Measurements from ENCODE around the gene CAMP.
"Not testable (repeated sequence)": the region's sequence is repeated elsewhere in the genome, so short reads cannot be mapped to it uniquely, and the experiment has no call there.

CAMP gene

GRCh38 chr3:48245136-48245535 lies 21.8 kb downstream of the CAMP start:
- Histone ChIP-seq H2AFZ (ENCODE audit: low read depth, low read length) (no peak overlapping the region), H3K4me3 (ENCODE audit: low read length) (no peak overlapping the region), H3K4me1 (ENCODE audit: insufficient read depth, low read length) (peaks cover 6% of the 10 kb centered on the region), H3K9me3 (ENCODE audit: low read length) (no peaks in the 10 kb centered on the region), H3K27me3 (ENCODE audit: insufficient read depth, low read length) (no peaks in the 10 kb centered on the region), H3K36me3 (ENCODE audit: insufficient read depth, low read length) (peaks cover 20% of the 10 kb centered on the region)

GRCh38 chr3:48247401-48247811 lies 24.1 kb downstream of the CAMP start:
- Histone ChIP-seq H3K9me3 (ENCODE audit: low read length) (no peaks in the 10 kb centered on the region), H3K4me1 (ENCODE audit: insufficient read depth, low read length) (no peaks in the 10 kb centered on the region), H3K27me3 (ENCODE audit: insufficient read depth, low read length) (no peaks in the 10 kb centered on the region), H2AFZ (ENCODE audit: low read depth, low read length) (no peak overlapping the region), H3K36me3 (ENCODE audit: insufficient read depth, low read length) (peaks cover 25% of the 10 kb centered on the region), H3K4me3 (ENCODE audit: low read length) (no peak overlapping the region)

GRCh38 chr3:48248095-48248850 lies 25.0 kb downstream of the CAMP start:
- no peaks in the 10 kb centered on the region for H3K4me1 ChIP-seq (ENCODE audit: insufficient read depth, low read length)
- no peak overlapping the region for H3K4me3 ChIP-seq (ENCODE audit: low read length)
- peaks cover 27% of the 10 kb centered on the region for H3K36me3 ChIP-seq (ENCODE audit: insufficient read depth, low read length)
- no peaks in the 10 kb centered on the region for H3K27me3 ChIP-seq (ENCODE audit: insufficient read depth, low read length)
- no peaks in the 10 kb centered on the region for H3K9me3 ChIP-seq (ENCODE audit: low read length)
- H2AFZ ChIP-seq (ENCODE audit: low read depth, low read length), result no peak overlapping the region

- H3K9me3 ChIP-seq (ENCODE audit: low read length), result peaks cover 5% of the 10 kb centered on the region
- H3K4me1 ChIP-seq (ENCODE audit: insufficient read depth, low read length), result no peaks in the 10 kb centered on the region
- H2AFZ ChIP-seq (ENCODE audit: low read depth, low read length), result no peak overlapping the region
- no peak overlapping the region for H3K4me3 ChIP-seq (ENCODE audit: low read length)
- no peaks in the 10 kb centered on the region for H3K27me3 ChIP-seq (ENCODE audit: insufficient read depth, low read length)
- peaks cover 29% of the 10 kb centered on the region for H3K36me3 ChIP-seq (ENCODE audit: insufficient read depth, low read length)
These were observed 33.3 kb downstream of the CAMP start for GRCh38 chr3:48256557-48256956.

GRCh38 chr3:48258530-48258929 lies 35.2 kb downstream of the CAMP start:
- no peak overlapping the region for H2AFZ ChIP-seq (ENCODE audit: low read depth, low read length)
- H3K27me3 ChIP-seq (ENCODE audit: insufficient read depth, low read length), result no peaks in the 10 kb centered on the region
- H3K36me3 ChIP-seq (ENCODE audit: insufficient read depth, low read length), result peaks cover 37% of the 10 kb centered on the region
- no peaks in the 10 kb centered on the region for H3K4me1 ChIP-seq (ENCODE audit: insufficient read depth, low read length)
- peaks cover 5% of the 10 kb centered on the region for H3K9me3 ChIP-seq (ENCODE audit: low read length)
- no peak overlapping the region for H3K4me3 ChIP-seq (ENCODE audit: low read length)

GRCh38 chr3:48267782-48268181 lies 44.5 kb downstream of the CAMP start:
- H3K36me3 ChIP-seq (ENCODE audit: insufficient read depth, low read length), result peaks cover 50% of the 10 kb centered on the region
- no peak overlapping the region for H3K4me3 ChIP-seq (ENCODE audit: low read length)
- H3K4me1 ChIP-seq (ENCODE audit: insufficient read depth, low read length), result no peaks in the 10 kb centered on the region
- H3K27me3 ChIP-seq (ENCODE audit: insufficient read depth, low read length), result no peaks in the 10 kb centered on the region
- H2AFZ ChIP-seq (ENCODE audit: low read depth, low read length), result no peak overlapping the region
- no peaks in the 10 kb centered on the region for H3K9me3 ChIP-seq (ENCODE audit: low read length)

- H3K36me3 ChIP-seq (ENCODE audit: insufficient read depth, low read length), result peaks cover 49% of the 10 kb centered on the region
- no peaks in the 10 kb centered on the region for H3K4me1 ChIP-seq (ENCODE audit: insufficient read depth, low read length)
- no peaks in the 10 kb centered on the region for H3K9me3 ChIP-seq (ENCODE audit: low read length)
These were observed 45.2 kb downstream of the CAMP start for GRCh38 chr3:48268381-48268935.

GRCh38 chr3:48268936-48269561 lies 45.8 kb downstream of the CAMP start:
- peaks cover 47% of the 10 kb centered on the region for H3K36me3 ChIP-seq (ENCODE audit: insufficient read depth, low read length)
- no peaks in the 10 kb centered on the region for H3K4me1 ChIP-seq (ENCODE audit: insufficient read depth, low read length)
- no peak overlapping the region for H2AFZ ChIP-seq (ENCODE audit: low read depth, low read length)
- H3K4me3 ChIP-seq (ENCODE audit: low read length), result no peak overlapping the region
- H3K9me3 ChIP-seq (ENCODE audit: low read length), result no peaks in the 10 kb centered on the region
- H3K27me3 ChIP-seq (ENCODE audit: insufficient read depth, low read length), result no peaks in the 10 kb centered on the region

More at GRCh38 chr3:48268381-48268935, 45.2 kb downstream of the CAMP start:
- H3K4me3 ChIP-seq (ENCODE audit: low read length), result no peak overlapping the region
- no peak overlapping the region for H2AFZ ChIP-seq (ENCODE audit: low read depth, low read length)
- no peaks in the 10 kb centered on the region for H3K27me3 ChIP-seq (ENCODE audit: insufficient read depth, low read length)

- Histone ChIP-seq H2AFZ (ENCODE audit: low read depth, low read length) (no peak overlapping the region), H3K4me1 (ENCODE audit: insufficient read depth, low read length) (no peaks in the 10 kb centered on the region), H3K9me3 (ENCODE audit: low read length) (no peaks in the 10 kb centered on the region), H3K27me3 (ENCODE audit: insufficient read depth, low read length) (no peaks in the 10 kb centered on the region), H3K4me3 (ENCODE audit: low read length) (no peak overlapping the region), H3K36me3 (ENCODE audit: insufficient read depth, low read length) (peaks cover 47% of the 10 kb centered on the region)
These were observed 46.3 kb downstream of the CAMP start for GRCh38 chr3:48269592-48269991.

- no peak overlapping the region for H3K4me3 ChIP-seq (ENCODE audit: low read length)
- no peaks in the 10 kb centered on the region for H3K9me3 ChIP-seq (ENCODE audit: low read length)
- H3K36me3 ChIP-seq (ENCODE audit: insufficient read depth, low read length), result peaks cover 46% of the 10 kb centered on the region
- no peaks in the 10 kb centered on the region for H3K4me1 ChIP-seq (ENCODE audit: insufficient read depth, low read length)
- no peak overlapping the region for H2AFZ ChIP-seq (ENCODE audit: low read depth, low read length)
- no peaks in the 10 kb centered on the region for H3K27me3 ChIP-seq (ENCODE audit: insufficient read depth, low read length)
These were observed 47.0 kb downstream of the CAMP start for GRCh38 chr3:48270306-48270705.

GRCh38 chr3:48271223-48271622 lies 47.9 kb downstream of the CAMP start:
- not testable (repeated sequence) for H3K4me1 ChIP-seq (ENCODE audit: insufficient read depth, low read length); H3K4me3 ChIP-seq (ENCODE audit: low read length); H2AFZ ChIP-seq (ENCODE audit: low read depth, low read length); H3K27me3 ChIP-seq (ENCODE audit: insufficient read depth, low read length); H3K9me3 ChIP-seq (ENCODE audit: low read length)
- H3K36me3 ChIP-seq (ENCODE audit: insufficient read depth, low read length), result peaks cover 39% of the 10 kb centered on the region

- no peak overlapping the region for H3K4me3 ChIP-seq (ENCODE audit: low read length)
- no peak overlapping the region for H2AFZ ChIP-seq (ENCODE audit: low read depth, low read length)
- H3K9me3 ChIP-seq (ENCODE audit: low read length), result no peaks in the 10 kb centered on the region
- peaks cover 4% of the 10 kb centered on the region for H3K4me1 ChIP-seq (ENCODE audit: insufficient read depth, low read length)
- no peaks in the 10 kb centered on the region for H3K27me3 ChIP-seq (ENCODE audit: insufficient read depth, low read length)
- H3K36me3 ChIP-seq (ENCODE audit: insufficient read depth, low read length), result peaks cover 32% of the 10 kb centered on the region
These were observed 48.6 kb downstream of the CAMP start for GRCh38 chr3:48271763-48272498.

- no peaks in the 10 kb centered on the region for H3K9me3 ChIP-seq (ENCODE audit: low read length)
- H2AFZ ChIP-seq (ENCODE audit: low read depth, low read length), result no peak overlapping the region
- peaks cover 7% of the 10 kb centered on the region for H3K4me1 ChIP-seq (ENCODE audit: insufficient read depth, low read length)
These were observed 50.4 kb downstream of the CAMP start for GRCh38 chr3:48273594-48274211.

More at GRCh38 chr3:48273594-48274211, 50.4 kb downstream of the CAMP start:
- Histone ChIP-seq H3K27me3 (ENCODE audit: insufficient read depth, low read length) (no peaks in the 10 kb centered on the region), H3K4me3 (ENCODE audit: low read length) (no peak overlapping the region), H3K36me3 (ENCODE audit: insufficient read depth, low read length) (peaks cover 19% of the 10 kb centered on the region)

All from neuron (in vitro differentiated cells).